Prostate gland (tissue), 2 donors: ENCODE data around the gene CSMD2. TPM values are rescaled to one million over a fixed set of nuclear protein-coding genes. Genes with fewer than 3 reads are reported as not detected.

Experiments
- DNase-seq: peaks from one replicate; pipeline ENCODE4 v3.0.0-alpha.2; 2019; ENCODE audit warnings: low spot score
- H3K27ac ChIP-seq, 2 donors: fragments of 200-600 bp; sonication (generic); 2 replicates each; pipeline ENCODE4 v1.5.1; 2017 to 2019
- H3K27me3 ChIP-seq: fragments of 200-600 bp; sonication (generic); replicated peaks from 2 replicates; pipeline ENCODE4 v1.5.1; 2019; ENCODE audit not compliant: insufficient read depth
- H3K36me3 ChIP-seq, 2 donors: fragments of 200-600 bp; sonication (generic); 1 replicate in 1 of 2; 2 replicates in 1 of 2; pipeline versions ENCODE4 v1.5.1 to v1.8.1; 2017 to 2019
- H3K4me1 ChIP-seq: fragments of 200-600 bp; sonication (generic); replicated peaks from 2 replicates; pipeline ENCODE4 v1.5.1; 2019
- H3K4me3 ChIP-seq, 2 donors: fragments of 200-600 bp; sonication (generic); 2 replicates each; pipeline ENCODE4 v1.5.1; 2017 to 2019
- H3K9me3 ChIP-seq: fragments of 200-600 bp; sonication (generic); 2 replicates; pipeline ENCODE4 v1.5.1; 2017
- CTCF ChIP-seq, 4 experiments: fragments of 200-600 bp in 2 of 4; fragments of 450-650 bp in 2 of 4; sonication (generic) in 2 of 4; IDR thresholded peaks; 1 replicate in 3 of 4; 2 replicates in 1 of 4; pipeline ENCODE4 v1.5.1; 2016 to 2019; ENCODE audit warnings: antibody characterized with exemption in 4 of 4, mild to moderate bottlenecking in 2 of 4, moderate library complexity in 2 of 4
- POLR2A ChIP-seq: fragments of 450-650 bp; IDR thresholded peaks from one replicate; pipeline ENCODE4 v1.6.1; 2016; ENCODE audit warnings: antibody characterized with exemption, mild to moderate bottlenecking
- POLR2AphosphoS5 ChIP-seq: sonication (generic); formaldehyde crosslinking; IDR thresholded peaks from one replicate; pipeline ENCODE4 v1.6.1; 2017; ENCODE audit warnings: antibody characterized with exemption
- WGBS: methylation state at CpG from one replicate; pipeline ENCODE4 v1.1.5; 2018; 5-methylcytosine and 5-hydroxymethylcytosine counted together
- intact Hi-C: fragments of 100-400 bp; cut with DNase I; formaldehyde crosslinking; loops from one replicate; pipeline ENCODE4 v1.14.2; 2022
- total RNA-seq, 2 donors: library from RNA; depleted of rRNA; stranded (reverse); fragments of >200 nt; gene quantifications; one replicate each; pipeline ENCODE4 v1.1.0, GENCODE V29; 2016

Gene CSMD2
- total RNA-seq, 2 donors from 2014 or later, result 0.14 to 5.5 TPM

GRCh38 chr1:33790577-33790976, 374.5 kb downstream of the CSMD2 start:
- WGBS, result 93% methylated on average over 1 of the region's 1 CpG
- TF ChIP-seq CTCF (IDR thresholded peaks at IDR 0.05) (no peak), POLR2A (no peak)
- no peaks in the 10 kb centered on the region for H3K9me3 ChIP-seq

GRCh38 chr1:33784876-33785275, 380.2 kb downstream of the CSMD2 start:
- Histone ChIP-seq H3K4me1 (no peaks in the 10 kb centered on the region), H3K27me3 (no peaks in the 10 kb centered on the region), H3K9me3 (no peaks in the 10 kb centered on the region), H3K4me3 (no peak overlapping the region), H3K36me3 (no peaks in the 10 kb centered on the region), H3K27ac (no peak overlapping the region)
- DNase-seq, result no peak
- TF ChIP-seq POLR2A (no peak), CTCF (IDR thresholded peaks at IDR 0.05) (no peak), POLR2AphosphoS5 (no peak)
- WGBS, result 74% methylated on average over 3 of the region's 3 CpGs
- intact Hi-C loops, result no loop called here

More at GRCh38 chr1:33790577-33790976, 374.5 kb downstream of the CSMD2 start:
- intact Hi-C loops, result no loop called here
- no peak for DNase-seq
- Histone ChIP-seq H3K36me3 (no peaks in the 10 kb centered on the region), H3K4me3 (no peak overlapping the region), H3K27me3 (no peaks in the 10 kb centered on the region), H3K4me1 (no peaks in the 10 kb centered on the region), H3K27ac (no peak overlapping the region)

GRCh38 chr1:33782776-33783175, 382.3 kb downstream of the CSMD2 start:
- Histone ChIP-seq H3K27me3 (no peaks in the 10 kb centered on the region), H3K27ac (no peak overlapping the region), H3K4me3 (no peak overlapping the region), H3K4me1 (no peaks in the 10 kb centered on the region), H3K9me3 (no peaks in the 10 kb centered on the region), H3K36me3 (no peaks in the 10 kb centered on the region)
- 83% methylated on average over 7 of the region's 7 CpGs for WGBS
- no peak for TF ChIP-seq POLR2A
- no peak for TF ChIP-seq CTCF (IDR thresholded peaks at IDR 0.05)
- intact Hi-C loops, result no loop called here
- DNase-seq, result no peak

GRCh38 chr1:33781652-33782051, 383.4 kb downstream of the CSMD2 start:
- no peaks in the 10 kb centered on the region for H3K27me3 ChIP-seq
- TF ChIP-seq CTCF (IDR thresholded peaks at IDR 0.05), result no peak
- no peak for TF ChIP-seq POLR2A
- no peak for TF ChIP-seq POLR2AphosphoS5
- no peak overlapping the region for H3K27ac ChIP-seq
- no peaks in the 10 kb centered on the region for H3K9me3 ChIP-seq
- WGBS, result 81% methylated on average over 2 of the region's 2 CpGs
- no peaks in the 10 kb centered on the region for H3K4me1 ChIP-seq
- no peaks in the 10 kb centered on the region for H3K36me3 ChIP-seq
- no peak overlapping the region for H3K4me3 ChIP-seq
- intact Hi-C loops, result no loop called here
- DNase-seq, result no peak

- intact Hi-C loops, result no loop called here
- no peak overlapping the region for H3K4me3 ChIP-seq
- no peaks in the 10 kb centered on the region for H3K36me3 ChIP-seq
- H3K4me1 ChIP-seq, result no peaks in the 10 kb centered on the region
- no peak for DNase-seq
- H3K27me3 ChIP-seq, result peaks cover 5% of the 10 kb centered on the region
- H3K9me3 ChIP-seq, result no peaks in the 10 kb centered on the region
- 69% methylated on average over 4 of the region's 4 CpGs for WGBS
- no peak overlapping the region for H3K27ac ChIP-seq
- no peak for TF ChIP-seq POLR2A
- TF ChIP-seq POLR2AphosphoS5, result no peak
- TF ChIP-seq CTCF (IDR thresholded peaks at IDR 0.05), result no peak
These were observed 387.7 kb downstream of the CSMD2 start for GRCh38 chr1:33777337-33777736.
